ENCODE results near the gene ABL1. TPM values are rescaled to one million over a fixed set of nuclear protein-coding genes. Genes with fewer than 3 reads are reported as not detected.
"Not testable (repeated sequence)": the region's sequence is repeated elsewhere in the genome, so short reads cannot be mapped to it uniquely, and the experiment has no call there.

Gene ABL1
- total RNA-seq, 1 donor from 2014 or later: 21.6 TPM

DNA sequence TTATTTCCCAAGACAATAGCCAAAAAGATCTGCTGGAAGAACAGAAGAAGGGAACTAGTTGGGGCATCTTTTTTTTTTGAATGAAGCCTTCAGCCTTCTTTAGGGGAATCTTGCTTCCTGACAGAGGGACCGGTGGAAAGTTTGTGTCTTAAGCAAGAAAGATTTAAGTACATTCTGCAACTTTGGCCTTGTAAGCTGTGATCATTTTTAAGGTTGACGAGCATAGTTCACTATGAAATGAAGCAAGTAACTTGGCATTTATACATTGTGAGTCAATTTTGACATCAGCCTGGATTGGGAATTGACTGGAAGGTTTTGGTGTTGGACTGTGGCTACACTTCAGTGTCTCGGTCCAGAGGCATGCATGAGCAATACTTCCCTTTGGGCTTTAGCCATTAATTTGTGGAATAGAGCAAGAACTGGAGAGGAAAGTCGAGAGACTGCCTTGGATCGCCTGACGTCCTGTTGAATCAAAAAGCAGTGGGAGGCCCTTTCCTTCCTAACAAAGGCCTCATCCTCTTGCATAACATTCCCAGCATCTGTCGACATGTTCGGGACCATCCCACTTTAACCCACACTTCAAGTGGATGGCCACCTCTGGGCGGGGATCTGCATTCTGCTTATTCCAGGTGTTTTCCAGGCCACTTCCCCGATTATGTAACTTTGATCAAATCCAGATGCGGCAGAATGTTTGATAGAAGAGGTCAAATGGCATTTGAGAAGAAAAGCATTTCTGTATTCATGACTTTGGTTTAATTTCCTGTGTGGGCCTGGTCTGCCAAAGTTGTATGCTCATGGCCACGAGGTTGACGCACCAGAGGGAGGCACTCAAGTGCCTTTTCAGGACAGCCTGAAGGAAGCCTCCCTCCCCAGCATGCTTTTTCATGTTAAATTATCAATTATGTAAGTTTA lies 12.5 kb downstream of the ABL1 start:
- DNase-seq (ENCODE audit: low spot score in 2 of 2): no peak
- FAIRE-seq: no peak

GRCh38 chr9:130848514-130848913 lies 13.5 kb downstream of the ABL1 start:
- FAIRE-seq; DNase-seq (ENCODE audit: low spot score in 2 of 2): not testable (repeated sequence)

DNA sequence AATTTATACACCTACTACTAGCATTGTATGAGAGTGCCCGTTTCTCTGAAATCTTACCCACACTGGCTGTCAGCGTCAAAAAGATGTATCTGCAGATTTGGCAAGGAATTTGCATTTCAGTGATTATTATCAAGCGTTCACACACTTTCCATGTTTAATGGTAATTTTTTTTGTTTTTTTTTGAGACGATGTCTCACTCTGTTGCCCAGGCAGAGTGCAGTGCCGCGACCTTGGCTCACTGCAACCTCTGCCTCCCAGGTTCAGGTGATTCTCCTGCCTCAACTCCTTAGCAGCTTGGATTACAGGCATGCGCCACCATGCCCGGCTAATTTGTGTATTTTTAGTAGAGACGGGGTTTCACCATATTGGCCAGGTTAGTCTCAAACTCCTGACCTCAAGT lies 14.3 kb downstream of the ABL1 start:
- FAIRE-seq (no peak), DNase-seq (ENCODE audit: low spot score in 2 of 2) (no peak)

DNA sequence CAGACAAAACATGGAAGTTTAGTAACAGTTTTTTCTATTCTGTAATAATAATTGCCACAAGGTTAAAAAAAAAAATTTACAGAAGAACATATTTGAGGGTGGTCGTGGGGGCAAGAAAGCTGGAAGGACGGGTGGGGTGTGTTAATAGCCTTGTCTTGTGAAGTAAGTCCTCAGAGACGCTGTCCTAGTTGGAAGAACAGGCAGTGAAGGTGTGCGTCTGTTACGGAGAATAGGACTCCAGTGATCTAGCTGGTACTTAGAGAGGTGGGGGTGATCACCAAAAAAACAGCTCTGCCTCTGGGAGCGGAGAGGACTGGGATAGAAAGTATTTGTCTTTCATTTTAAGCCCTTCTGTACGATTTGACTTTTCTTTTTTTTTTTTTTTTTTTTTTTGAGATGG lies 17.7 kb downstream of the ABL1 start:
- FAIRE-seq (no peak), DNase-seq (ENCODE audit: low spot score in 2 of 2) (no peak)

DNA sequence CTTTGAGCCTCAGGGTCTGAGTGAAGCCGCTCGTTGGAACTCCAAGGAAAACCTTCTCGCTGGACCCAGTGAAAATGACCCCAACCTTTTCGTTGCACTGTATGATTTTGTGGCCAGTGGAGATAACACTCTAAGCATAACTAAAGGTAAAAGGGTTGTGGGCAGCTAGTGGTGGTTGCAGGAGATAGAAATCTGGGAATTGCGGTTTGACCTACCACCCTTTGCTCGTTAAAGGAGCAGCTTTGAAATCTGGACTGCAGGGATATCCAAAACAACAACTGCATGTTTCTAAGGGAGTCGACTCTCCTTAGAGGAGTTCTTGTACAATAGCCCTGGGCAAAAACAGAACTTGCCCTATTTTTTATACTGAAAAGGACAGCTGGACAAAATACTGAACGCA lies 19.0 kb downstream of the ABL1 start:
- no peak for DNase-seq (ENCODE audit: low spot score in 2 of 2)
- FAIRE-seq: no peak

DNA sequence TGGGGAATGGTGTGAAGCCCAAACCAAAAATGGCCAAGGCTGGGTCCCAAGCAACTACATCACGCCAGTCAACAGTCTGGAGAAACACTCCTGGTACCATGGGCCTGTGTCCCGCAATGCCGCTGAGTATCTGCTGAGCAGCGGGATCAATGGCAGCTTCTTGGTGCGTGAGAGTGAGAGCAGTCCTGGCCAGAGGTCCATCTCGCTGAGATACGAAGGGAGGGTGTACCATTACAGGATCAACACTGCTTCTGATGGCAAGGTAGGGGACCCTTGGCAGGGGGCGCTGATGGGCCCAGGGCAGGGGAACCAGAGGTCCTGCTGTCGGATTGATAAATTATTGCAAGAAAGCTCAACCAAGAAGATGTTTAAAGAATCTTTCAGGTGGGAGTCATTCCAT lies 19.8 kb downstream of the ABL1 start:
- FAIRE-seq (no peak), DNase-seq (ENCODE audit: low spot score in 2 of 2) (no peak)

- FAIRE-seq: no peak
Observed at GRCh38 chr9:130856474-130856873, 21.4 kb downstream of the ABL1 start.

GRCh38 chr9:130857864-130858738 lies 23.0 kb downstream of the ABL1 start:
- DNase-seq (ENCODE audit: low spot score in 2 of 2) (no peak), FAIRE-seq (no peak)

More at GRCh38 chr9:130856474-130856873, 21.4 kb downstream of the ABL1 start:
- no peak for DNase-seq (ENCODE audit: low spot score in 2 of 2)

GRCh38 chr9:130858739-130859705 lies 24.0 kb downstream of the ABL1 start:
- DNase-seq (ENCODE audit: low spot score in 2 of 2): no peak
- no peak for FAIRE-seq

DNA sequence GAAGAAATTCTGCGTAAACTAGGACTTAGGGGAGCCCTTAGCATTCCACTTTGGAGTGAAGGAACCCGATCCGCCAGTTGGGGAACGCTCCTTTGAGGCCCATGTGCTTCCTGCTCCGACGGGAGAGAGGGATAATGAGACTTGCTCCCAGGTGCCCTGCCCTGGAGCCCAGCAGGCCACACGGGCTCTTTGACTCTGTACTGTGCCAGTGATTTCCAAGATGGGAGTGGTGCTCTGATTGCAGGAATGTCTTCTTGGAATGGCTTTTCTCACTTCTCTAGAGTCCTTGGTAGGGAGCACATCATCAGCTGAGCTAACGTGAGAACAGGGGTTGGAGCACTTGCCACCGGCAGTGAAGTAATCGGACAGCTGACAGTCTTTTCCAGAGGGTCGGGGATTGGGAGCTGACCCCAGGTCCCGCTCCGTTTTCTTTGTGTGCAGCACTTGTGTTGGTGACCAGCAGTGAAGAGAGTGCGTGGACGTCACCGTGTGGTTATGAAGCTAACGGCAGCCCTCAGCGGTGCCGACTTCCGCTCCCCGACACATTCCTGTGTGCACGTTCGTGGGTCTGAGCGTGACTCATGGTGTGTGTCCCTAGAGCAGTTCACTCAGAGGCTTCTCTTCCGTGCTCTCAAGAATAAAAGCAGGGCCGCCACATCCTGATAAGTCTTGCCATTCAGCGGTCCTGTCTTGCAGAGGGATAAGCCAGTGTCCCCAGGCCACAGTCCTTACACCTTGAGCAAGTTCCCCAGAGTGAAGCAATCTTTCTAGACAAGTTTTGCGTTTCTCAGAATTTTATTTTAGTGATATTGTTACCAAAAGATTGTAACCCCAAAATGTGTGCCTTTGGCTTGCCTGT lies 25.6 kb downstream of the ABL1 start:
- FAIRE-seq (no peak), DNase-seq (ENCODE audit: low spot score in 2 of 2) (no peak)

- DNase-seq (ENCODE audit: low spot score in 2 of 2): no peak
- FAIRE-seq: no peak
Observed at GRCh38 chr9:130861372-130862180, 26.5 kb downstream of the ABL1 start.

GRCh38 chr9:130862217-130862616 lies 27.2 kb downstream of the ABL1 start:
- no peak for FAIRE-seq

DNA sequence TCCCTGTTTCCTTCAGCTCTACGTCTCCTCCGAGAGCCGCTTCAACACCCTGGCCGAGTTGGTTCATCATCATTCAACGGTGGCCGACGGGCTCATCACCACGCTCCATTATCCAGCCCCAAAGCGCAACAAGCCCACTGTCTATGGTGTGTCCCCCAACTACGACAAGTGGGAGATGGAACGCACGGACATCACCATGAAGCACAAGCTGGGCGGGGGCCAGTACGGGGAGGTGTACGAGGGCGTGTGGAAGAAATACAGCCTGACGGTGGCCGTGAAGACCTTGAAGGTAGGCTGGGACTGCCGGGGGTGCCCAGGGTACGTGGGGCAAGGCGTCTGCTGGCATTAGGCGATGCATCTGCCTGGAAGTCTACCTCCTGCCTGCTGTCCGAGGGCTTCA lies 27.7 kb downstream of the ABL1 start:
- no peak for DNase-seq (ENCODE audit: low spot score in 2 of 2)

More at GRCh38 chr9:130862217-130862616, 27.2 kb downstream of the ABL1 start:
- no peak for DNase-seq (ENCODE audit: low spot score in 2 of 2)

GRCh38 chr9:130864541-130864940 lies 29.5 kb downstream of the ABL1 start:
- FAIRE-seq (no peak), DNase-seq (ENCODE audit: low spot score in 2 of 2) (no peak)

More for the DNA sequence above, 27.7 kb downstream of the ABL1 start:
- no peak for FAIRE-seq

DNA sequence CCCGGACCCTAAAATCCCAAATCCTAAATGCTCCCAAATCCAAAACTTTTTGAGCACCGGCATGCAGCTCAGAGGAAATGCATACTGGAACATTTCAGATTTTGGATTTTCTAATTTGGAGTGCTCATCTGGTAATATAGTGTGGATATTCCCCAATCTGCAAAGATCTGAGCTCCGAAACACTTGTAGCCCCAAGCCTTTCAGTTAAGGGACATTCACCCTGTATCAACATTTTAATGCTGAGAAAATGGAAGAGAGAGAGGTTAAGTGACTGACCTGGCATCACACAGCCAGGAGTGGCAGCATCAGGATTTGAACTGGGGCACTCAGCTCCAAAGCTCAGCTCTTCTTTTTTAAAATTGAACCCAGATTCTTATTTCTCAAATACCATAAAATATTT lies 30.9 kb downstream of the ABL1 start:
- FAIRE-seq (no peak), DNase-seq (ENCODE audit: low spot score in 2 of 2) (no peak)

DNA sequence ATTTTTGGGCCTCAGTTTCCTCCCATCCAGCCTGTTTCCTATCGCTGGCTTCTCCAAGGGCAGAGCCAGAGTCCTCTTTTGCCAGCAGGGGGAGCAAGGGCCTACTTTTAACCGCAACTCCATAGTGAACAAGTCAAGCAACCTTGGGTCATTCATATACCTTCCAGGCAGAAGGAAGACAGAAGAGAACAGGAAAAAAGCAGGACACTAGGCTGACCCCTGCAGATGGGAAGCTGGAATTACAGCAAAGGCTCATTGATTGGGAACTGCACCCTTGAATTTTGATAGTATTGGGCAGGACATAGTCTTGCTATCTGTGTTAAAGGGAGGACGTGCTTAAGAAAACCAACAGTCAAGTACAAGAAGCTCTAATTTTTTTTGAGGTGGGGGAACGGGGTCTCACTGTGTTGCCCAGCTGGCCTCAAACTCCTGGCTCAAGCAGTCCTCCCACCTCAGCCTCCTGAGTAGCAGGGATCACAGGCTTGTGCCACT lies 31.5 kb downstream of the ABL1 start:
- FAIRE-seq: no peak
- DNase-seq (ENCODE audit: low spot score in 2 of 2): peak in 1 of 2 donors; percentile 40

- FAIRE-seq: no peak
- no peak for DNase-seq (ENCODE audit: low spot score in 2 of 2)
Observed at GRCh38 chr9:130867556-130867955, 32.5 kb downstream of the ABL1 start.

GRCh38 chr9:130868230-130868629 lies 33.2 kb downstream of the ABL1 start:
- FAIRE-seq: no peak
- DNase-seq (ENCODE audit: low spot score in 2 of 2): no peak

Data from frontal cortex (tissue), 4 donors.